GM18505 (cell line): ENCODE data around the gene P2RY12.

Experiments used
- ATAC-seq: cut with Tn5 transposase; IDR thresholded peaks from one replicate; pipeline ENCODE4 v1.9.1; 2021; ENCODE audit not compliant: unreplicated experiment
- POLR2A ChIP-seq: IDR thresholded peaks from 4 replicates; pipeline ENCODE4 v1.6.1; 2011; ENCODE audit warnings: borderline replicate concordance; ENCODE audit not compliant: insufficient read depth, insufficient read length; ENCODE audit errors: extremely low read depth

The P2RY12 gene

GRCh38 chr3:151305775-151306151 is 78.8 kb downstream of the P2RY12 start:
- ATAC-seq: no peak
- no peak for TF ChIP-seq POLR2A

GRCh38 chr3:151305060-151305774 is 79.3 kb downstream of the P2RY12 start:
- ATAC-seq: no peak
- no peak for TF ChIP-seq POLR2A

GRCh38 chr3:151303751-151304150 is 80.8 kb downstream of the P2RY12 start:
- no peak for ATAC-seq
- TF ChIP-seq POLR2A: no peak

- no peak for TF ChIP-seq POLR2A
- ATAC-seq: no peak
Measured at GRCh38 chr3:151301787-151302186, 82.8 kb downstream of the P2RY12 start.

- no peak for TF ChIP-seq POLR2A
- no peak for ATAC-seq
Measured at GRCh38 chr3:151300539-151300938, 84.0 kb downstream of the P2RY12 start.

- no peak for TF ChIP-seq POLR2A
- no peak for ATAC-seq
Measured at GRCh38 chr3:151299006-151299405, 85.5 kb downstream of the P2RY12 start.

GRCh38 chr3:151297429-151297828 is 87.1 kb downstream of the P2RY12 start:
- ATAC-seq: no peak

GRCh38 chr3:151296226-151296625 is 88.3 kb downstream of the P2RY12 start:
- no peak for ATAC-seq
- TF ChIP-seq POLR2A: no peak

More at GRCh38 chr3:151297429-151297828, 87.1 kb downstream of the P2RY12 start:
- TF ChIP-seq POLR2A: no peak

GRCh38 chr3:151293127-151293526 is 91.4 kb downstream of the P2RY12 start:
- no peak for ATAC-seq
- no peak for TF ChIP-seq POLR2A

GRCh38 chr3:151290673-151291072 is 93.9 kb downstream of the P2RY12 start:
- TF ChIP-seq POLR2A: no peak
- no peak for ATAC-seq

GRCh38 chr3:151289445-151289844 is 95.1 kb downstream of the P2RY12 start:
- no peak for ATAC-seq
- TF ChIP-seq POLR2A: no peak
